Measurements from ENCODE around the gene BEND5.

- TF ChIP-seq CTCF (IDR thresholded peaks at IDR 0.05), result no peak
- TF ChIP-seq POLR2A (IDR thresholded peaks at IDR 0.05), result no peak
These were observed 23.4 kb downstream of the BEND5 start for GRCh38 chr1:48753293-48753692.

Data from transverse colon (tissue), 3 donors.